Brain (organoid and tissue), 1 donor: Measurements from ENCODE around the gene ZNF436. TPM values are rescaled to one million over a fixed set of nuclear protein-coding genes. Genes with fewer than 3 reads are reported as not detected.

Source experiments
- polyA plus RNA-seq: library from polyadenylated mRNA; stranded (reverse); fragments of 350-450 nt; fragmentation: Illumina TruSeq; extraction: RNeasy Lipid Tissue Mini Kit (QIAGEN cat#74804); gene quantifications from one replicate; pipeline ENCODE4 v1.2.3, GENCODE V29; 2015; ENCODE audit warnings: low read depth, low replicate concordance; ENCODE audit not compliant: insufficient read depth

Gene ZNF436
- polyA plus RNA-seq, 1 donor from 2014 or later = 12.2 TPM

Other genes with a start within 250 kb of the ZNF436 start
- 6.7 TPM for gene LUZP1, start 201.0 kb downstream of the ZNF436 start, polyA plus RNA-seq
- gene HTR1D, start 152.3 kb downstream of the ZNF436 start, polyA plus RNA-seq = 0.14 TPM
- 126 TPM for gene HNRNPR, start 25.6 kb downstream of the ZNF436 start, polyA plus RNA-seq
- gene TCEA3, start 54.9 kb upstream of the ZNF436 start, polyA plus RNA-seq = 2.2 TPM
- 7.9 TPM for gene ASAP3, start 114.3 kb upstream of the ZNF436 start, polyA plus RNA-seq
- gene E2F2, start 161.4 kb upstream of the ZNF436 start, polyA plus RNA-seq = 10.2 TPM
- gene ID3, start 189.7 kb upstream of the ZNF436 start, polyA plus RNA-seq = 60.1 TPM